GM12878 (cell line): Measurements from ENCODE around the gene S1PR3. TPM values are rescaled to one million over a fixed set of nuclear protein-coding genes. Genes with fewer than 3 reads are reported as not detected.

ENCODE experiments used
- CHD1 ChIP-seq: IDR thresholded peaks from 2 replicates; pipeline ENCODE4 v1.6.1; 2012; ENCODE audit warnings: low read depth, low read length, improper control_type of control experiment
- GABPA ChIP-seq: IDR thresholded peaks from 2 replicates; pipeline ENCODE4 v1.6.1; 2014; ENCODE audit warnings: antibody characterized with exemption, low read depth, mild to moderate bottlenecking, inconsistent platforms
- GATAD2B ChIP-seq: fragments of 450-650 bp; conservative IDR thresholded peaks from 2 replicates; pipeline ENCODE4 v1.6.1; 2017; ENCODE audit warnings: low read depth, mild to moderate bottlenecking, moderate library complexity
- JUND ChIP-seq: IDR thresholded peaks from 2 replicates; pipeline ENCODE4 v1.6.1; 2012; ENCODE audit warnings: low read depth, mild to moderate bottlenecking, low read length, improper control_type of control experiment, moderate library complexity
- MTA2 ChIP-seq: fragments of 450-650 bp; IDR thresholded peaks from 2 replicates; pipeline ENCODE4 v1.6.1; 2016; ENCODE audit warnings: low read depth, mild to moderate bottlenecking, moderate library complexity
- NKRF ChIP-seq: fragments of 450-650 bp; conservative IDR thresholded peaks from 2 replicates; pipeline ENCODE4 v1.6.1; 2017; ENCODE audit warnings: mild to moderate bottlenecking, moderate library complexity
- SUZ12 ChIP-seq: fragments of 200-600 bp; sonication (generic); IDR thresholded peaks from one replicate; pipeline ENCODE4 v1.6.1; 2018; ENCODE audit warnings: antibody characterized with exemption, mild to moderate bottlenecking; ENCODE audit not compliant: unreplicated experiment
- polyA plus RNA-seq, 11 experiments: library from polyadenylated mRNA; depleted of rRNA in 4 of 11; unstranded in 6 of 11; stranded (reverse) in 5 of 11; fragments of >200 nt; fragmentation: Nextera tagmentation in 4 of 11; fragmentation: Illumina TruSeq in 1 of 11; extraction: Ambion mirVana in 4 of 11; extraction: Trizol in 1 of 11; gene quantifications; 1 replicate in 1 of 11; 2 replicates in 10 of 11; pipeline versions ENCODE4 v1.2.1 to v1.2.3, GENCODE V29; 2011 to 2016; ENCODE audit warnings: inconsistent platforms in 2 of 11, missing spikeins in 2 of 11, low read depth in 1 of 11
- total RNA-seq, 4 experiments: library from RNA; depleted of rRNA in 3 of 4; stranded (reverse); fragments of >200 nt in 3 of 4; fragmentation: Illumina TruSeq in 1 of 4; extraction: Trizol in 1 of 4; gene quantifications; 2 replicates each; pipeline versions ENCODE4 v1.2.1 to v1.2.3, GENCODE V29; 2013 to 2021
- TF ChIP-seq, protein P1 (sequence below): fragments of 150-350 bp; IDR thresholded peaks from 2 replicates; pipeline ENCODE4 v1.6.1; 2016; ENCODE audit warnings: low read depth, low read length

The S1PR3 gene
- total and polyA plus RNA-seq, 10 of the 15 experiments (the other 5 are each of a cell fraction or from before 2014, with no cell fraction given), result 0.01 to 0.18 (median 0.01) TPM; not detected in 7

GRCh38 chr9:89049646-89050045 lies 58.4 kb downstream of the S1PR3 start (continued):
- no peak for TF ChIP-seq JUND
- TF ChIP-seq NKRF, result no peak
- no peak for TF ChIP-seq SUZ12
- TF ChIP-seq MTA2, result no peak
- TF ChIP-seq, protein P1, sequence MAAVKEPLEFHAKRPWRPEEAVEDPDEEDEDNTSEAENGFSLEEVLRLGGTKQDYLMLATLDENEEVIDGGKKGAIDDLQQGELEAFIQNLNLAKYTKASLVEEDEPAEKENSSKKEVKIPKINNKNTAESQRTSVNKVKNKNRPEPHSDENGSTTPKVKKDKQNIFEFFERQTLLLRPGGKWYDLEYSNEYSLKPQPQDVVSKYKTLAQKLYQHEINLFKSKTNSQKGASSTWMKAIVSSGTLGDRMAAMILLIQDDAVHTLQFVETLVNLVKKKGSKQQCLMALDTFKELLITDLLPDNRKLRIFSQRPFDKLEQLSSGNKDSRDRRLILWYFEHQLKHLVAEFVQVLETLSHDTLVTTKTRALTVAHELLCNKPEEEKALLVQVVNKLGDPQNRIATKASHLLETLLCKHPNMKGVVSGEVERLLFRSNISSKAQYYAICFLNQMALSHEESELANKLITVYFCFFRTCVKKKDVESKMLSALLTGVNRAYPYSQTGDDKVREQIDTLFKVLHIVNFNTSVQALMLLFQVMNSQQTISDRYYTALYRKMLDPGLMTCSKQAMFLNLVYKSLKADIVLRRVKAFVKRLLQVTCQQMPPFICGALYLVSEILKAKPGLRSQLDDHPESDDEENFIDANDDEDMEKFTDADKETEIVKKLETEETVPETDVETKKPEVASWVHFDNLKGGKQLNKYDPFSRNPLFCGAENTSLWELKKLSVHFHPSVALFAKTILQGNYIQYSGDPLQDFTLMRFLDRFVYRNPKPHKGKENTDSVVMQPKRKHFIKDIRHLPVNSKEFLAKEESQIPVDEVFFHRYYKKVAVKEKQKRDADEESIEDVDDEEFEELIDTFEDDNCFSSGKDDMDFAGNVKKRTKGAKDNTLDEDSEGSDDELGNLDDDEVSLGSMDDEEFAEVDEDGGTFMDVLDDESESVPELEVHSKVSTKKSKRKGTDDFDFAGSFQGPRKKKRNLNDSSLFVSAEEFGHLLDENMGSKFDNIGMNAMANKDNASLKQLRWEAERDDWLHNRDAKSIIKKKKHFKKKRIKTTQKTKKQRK, result no peak
- TF ChIP-seq CHD1, result no peak
- no peak for TF ChIP-seq GABPA
- TF ChIP-seq GATAD2B, result no peak
- TF ChIP-seq, all 136 proteins: peak for 0
